ENCODE measurements around the gene MOAP1. TPM values are rescaled to one million over a fixed set of nuclear protein-coding genes. Genes with fewer than 3 reads are reported as not detected.

The MOAP1 gene
- total and polyA plus RNA-seq, 2 experiments from 2014 or later = 27.3 to 36.2 TPM

- no peak overlapping the region for H3K27ac ChIP-seq
- peaks cover 8% of the 10 kb centered on the region for H3K4me1 ChIP-seq (ENCODE audit: insufficient read depth)
- peaks cover 5% of the 10 kb centered on the region for H4K20me1 ChIP-seq (ENCODE audit: insufficient read depth, poor library complexity, severe bottlenecking)
- H3K27me3 ChIP-seq = no peaks in the 10 kb centered on the region
- H3K4me2 ChIP-seq = peak overlapping the region; percentile 85
- no peaks in the 10 kb centered on the region for H3K36me3 ChIP-seq (replicated peaks; ENCODE audit: insufficient read depth, low read depth)
- WGBS (ENCODE audit: low lambda C conversion rate, missing lambda C conversion rate) = 92% methylated on average over 6 of the region's 6 CpGs
- no peak overlapping the region for H3K4me3 ChIP-seq
- no peak for TF ChIP-seq EZH2 (IDR thresholded peaks at IDR 0.05; ENCODE audit: borderline replicate concordance)
- no peak for TF ChIP-seq EZH2phosphoT487 (IDR thresholded peaks at IDR 0.05; ENCODE audit: low read depth, severe bottlenecking, unreplicated experiment)
- no peak for TF ChIP-seq CTCF (IDR thresholded peaks at IDR 0.05; ENCODE audit: poor library complexity)
- peaks cover 54% of the 10 kb centered on the region for H3K79me2 ChIP-seq
- DNase-seq (ENCODE audit: low spot score) = no peak
- no peak overlapping the region for H2AFZ ChIP-seq
- H3K9me2 ChIP-seq (replicated peaks; ENCODE audit: insufficient read depth) = no peaks in the 10 kb centered on the region
- H3K9me3 ChIP-seq (ENCODE audit: low read depth) = no peaks in the 10 kb centered on the region
Measured at GRCh38 chr14:93186466-93186865, 1.8 kb upstream of the MOAP1 start.

GRCh38 chr14:93185349-93185720 is 638 bp upstream of the MOAP1 start:
- no peak for TF ChIP-seq CTCF (IDR thresholded peaks at IDR 0.05; ENCODE audit: poor library complexity)
- TF ChIP-seq EZH2phosphoT487 (IDR thresholded peaks at IDR 0.05; ENCODE audit: low read depth, severe bottlenecking, unreplicated experiment) = no peak
- TF ChIP-seq EZH2 (IDR thresholded peaks at IDR 0.05; ENCODE audit: borderline replicate concordance) = no peak
- Histone ChIP-seq H3K4me2 (peak overlapping the region; percentile 85), H4K20me1 (ENCODE audit: insufficient read depth, poor library complexity, severe bottlenecking) (peaks cover 5% of the 10 kb centered on the region), H3K27me3 (no peaks in the 10 kb centered on the region), H3K4me1 (ENCODE audit: insufficient read depth) (peaks cover 8% of the 10 kb centered on the region), H3K4me3 (peak overlapping the region; percentile 96), H3K36me3 (replicated peaks; ENCODE audit: insufficient read depth, low read depth) (no peaks in the 10 kb centered on the region), H3K9me3 (ENCODE audit: low read depth) (no peaks in the 10 kb centered on the region), H3K27ac (peak overlapping the region; percentile 100), H2AFZ (peak overlapping the region; percentile 96), H3K79me2 (peaks cover 54% of the 10 kb centered on the region), H3K9me2 (replicated peaks; ENCODE audit: insufficient read depth) (no peaks in the 10 kb centered on the region)
- WGBS (ENCODE audit: low lambda C conversion rate, missing lambda C conversion rate) = 2% methylated on average over 10 of the region's 10 CpGs
- DNase-seq (ENCODE audit: low spot score) = no peak

- TF ChIP-seq EZH2 (IDR thresholded peaks at IDR 0.05; ENCODE audit: borderline replicate concordance) = no peak
- TF ChIP-seq CTCF (IDR thresholded peaks at IDR 0.05; ENCODE audit: poor library complexity) = no peak
- TF ChIP-seq EZH2phosphoT487 (IDR thresholded peaks at IDR 0.05; ENCODE audit: low read depth, severe bottlenecking, unreplicated experiment) = no peak
- Histone ChIP-seq H3K9me3 (ENCODE audit: low read depth) (no peaks in the 10 kb centered on the region), H2AFZ (peak overlapping the region; percentile 97), H4K20me1 (ENCODE audit: insufficient read depth, poor library complexity, severe bottlenecking) (peaks cover 5% of the 10 kb centered on the region), H3K79me2 (peaks cover 48% of the 10 kb centered on the region), H3K27ac (peak overlapping the region; percentile 100), H3K4me1 (ENCODE audit: insufficient read depth) (peaks cover 8% of the 10 kb centered on the region), H3K4me3 (peak overlapping the region; percentile 96), H3K27me3 (no peaks in the 10 kb centered on the region), H3K4me2 (peak overlapping the region; percentile 100), H3K9me2 (replicated peaks; ENCODE audit: insufficient read depth) (no peaks in the 10 kb centered on the region), H3K36me3 (replicated peaks; ENCODE audit: insufficient read depth, low read depth) (no peaks in the 10 kb centered on the region)
- DNase-seq (ENCODE audit: low spot score) = no peak
- 50% methylated on average over 17 of the region's 17 CpGs for WGBS (ENCODE audit: low lambda C conversion rate, missing lambda C conversion rate)
Measured at GRCh38 chr14:93183596-93184317, 940 bp downstream of the MOAP1 start.
